GM21723 (cell line): ENCODE results near the gene PCDHB3.
"Not testable (repeated sequence)": the region's sequence is repeated elsewhere in the genome, so short reads cannot be mapped to it uniquely, and the experiment has no call there.

Experiments
- ATAC-seq: cut with Tn5 transposase; IDR thresholded peaks from one replicate; pipeline ENCODE4 v1.9.1; 2021; ENCODE audit warnings: mild to moderate bottlenecking, moderate library complexity; ENCODE audit not compliant: unreplicated experiment

PCDHB3 gene

GRCh38 chr5:141100243-141100805 is at the start of gene PCDHB3:
Gene PCDHB3, plus strand, starts transcription at chr5:141100473. Its CDS starts 177 bp downstream, at chr5:141100650.
- ATAC-seq: no peak

GRCh38 chr5:141050622-141051520 is 49.4 kb upstream of the PCDHB3 start, which contains the start of gene PCDHB1:
Gene PCDHB1, plus strand, starts transcription at chr5:141051374. Its CDS starts 97 bp downstream, at chr5:141051471.
- ATAC-seq: no peak

- no peak for ATAC-seq
These were observed 48.8 kb upstream of the PCDHB3 start for GRCh38 chr5:141051521-141051866.

- no peak for ATAC-seq
These were observed 22.4 kb upstream of the PCDHB3 start for GRCh38 chr5:141077826-141078225.

- no peak for ATAC-seq
These were observed 18.0 kb upstream of the PCDHB3 start for GRCh38 chr5:141082228-141082627.

GRCh38 chr5:141084487-141084989 is 15.7 kb upstream of the PCDHB3 start:
- ATAC-seq: no peak

GRCh38 chr5:141094481-141095262 is 5.6 kb upstream of the PCDHB3 start, which contains the start of gene PCDHB2:
Gene PCDHB2, plus strand, starts transcription at chr5:141094615. Its CDS starts 176 bp downstream, at chr5:141094791.
- no peak for ATAC-seq

- ATAC-seq: no peak
These were observed 5.0 kb upstream of the PCDHB3 start for GRCh38 chr5:141095263-141095641.

- not testable (repeated sequence) for ATAC-seq
These were observed 4.1 kb upstream of the PCDHB3 start for GRCh38 chr5:141096181-141096580.

- not testable (repeated sequence) for ATAC-seq
These were observed 3.7 kb upstream of the PCDHB3 start for GRCh38 chr5:141096586-141096985.

- no peak for ATAC-seq
These were observed 786 bp downstream of the PCDHB3 start for GRCh38 chr5:141101059-141101458.

- ATAC-seq: not testable (repeated sequence)
These were observed 1.8 kb downstream of the PCDHB3 start for GRCh38 chr5:141102070-141102469.

GRCh38 chr5:141102471-141102870 is 2.2 kb downstream of the PCDHB3 start:
- ATAC-seq: not testable (repeated sequence)

GRCh38 chr5:141105350-141105749 is 5.1 kb downstream of the PCDHB3 start:
- ATAC-seq: no peak

GRCh38 chr5:141119250-141119649 is 19.0 kb downstream of the PCDHB3 start:
- ATAC-seq: no peak

- ATAC-seq: no peak
These were observed 21.3 kb downstream of the PCDHB3 start, which contains the start of gene PCDHB4 for GRCh38 chr5:141121563-141121962. Gene PCDHB4, plus strand, starts transcription at chr5:141121818. Its CDS starts 181 bp downstream, at chr5:141121999.

GRCh38 chr5:141121985-141122384 is 21.7 kb downstream of the PCDHB3 start:
- ATAC-seq: no peak

GRCh38 chr5:141123396-141124135 is 23.3 kb downstream of the PCDHB3 start:
- not testable (repeated sequence) for ATAC-seq

GRCh38 chr5:141127305-141127704 is 27.0 kb downstream of the PCDHB3 start:
- no peak for ATAC-seq

- no peak for ATAC-seq
These were observed 34.9 kb downstream of the PCDHB3 start, which contains the start of gene PCDHB5 for GRCh38 chr5:141135030-141135717. Gene PCDHB5, plus strand, starts transcription at chr5:141135206. Its CDS starts 229 bp downstream, at chr5:141135435.
